ENCODE measurements around the gene VASP.
"Not testable (repeated sequence)": the region's sequence is repeated elsewhere in the genome, so short reads cannot be mapped to it uniquely, and the experiment has no call there.

The VASP gene

GRCh38 chr19:45508417-45508860 is 1.2 kb downstream of the VASP start:
- no peaks in the 10 kb centered on the region for H3K36me3 ChIP-seq (ENCODE audit: control insufficient read depth, insufficient read depth, low read length)
- no peaks in the 10 kb centered on the region for H3K27me3 ChIP-seq (ENCODE audit: control insufficient read depth, insufficient read depth, low read length)
- H3K9me3 ChIP-seq (ENCODE audit: control insufficient read depth, insufficient read depth, low read length) = no peaks in the 10 kb centered on the region
- peak overlapping the region; percentile 69; the same call in 1 of the 2 replicates for H3K4me3 ChIP-seq (ENCODE audit: low read length)
- peak overlapping the region; percentile 8 for H3K27ac ChIP-seq (ENCODE audit: low read length)
- no peak for DNase-seq (ENCODE audit: low read depth, low spot score)
- no CpG with 5 or more reads among the region's 26 CpGs for WGBS (ENCODE audit: insufficient coverage, insufficient read length)
- H3K4me1 ChIP-seq (ENCODE audit: control insufficient read depth, insufficient read depth, low read length) = peaks cover 3% of the 10 kb centered on the region; the same call in 1 of the 2 replicates

DNA sequence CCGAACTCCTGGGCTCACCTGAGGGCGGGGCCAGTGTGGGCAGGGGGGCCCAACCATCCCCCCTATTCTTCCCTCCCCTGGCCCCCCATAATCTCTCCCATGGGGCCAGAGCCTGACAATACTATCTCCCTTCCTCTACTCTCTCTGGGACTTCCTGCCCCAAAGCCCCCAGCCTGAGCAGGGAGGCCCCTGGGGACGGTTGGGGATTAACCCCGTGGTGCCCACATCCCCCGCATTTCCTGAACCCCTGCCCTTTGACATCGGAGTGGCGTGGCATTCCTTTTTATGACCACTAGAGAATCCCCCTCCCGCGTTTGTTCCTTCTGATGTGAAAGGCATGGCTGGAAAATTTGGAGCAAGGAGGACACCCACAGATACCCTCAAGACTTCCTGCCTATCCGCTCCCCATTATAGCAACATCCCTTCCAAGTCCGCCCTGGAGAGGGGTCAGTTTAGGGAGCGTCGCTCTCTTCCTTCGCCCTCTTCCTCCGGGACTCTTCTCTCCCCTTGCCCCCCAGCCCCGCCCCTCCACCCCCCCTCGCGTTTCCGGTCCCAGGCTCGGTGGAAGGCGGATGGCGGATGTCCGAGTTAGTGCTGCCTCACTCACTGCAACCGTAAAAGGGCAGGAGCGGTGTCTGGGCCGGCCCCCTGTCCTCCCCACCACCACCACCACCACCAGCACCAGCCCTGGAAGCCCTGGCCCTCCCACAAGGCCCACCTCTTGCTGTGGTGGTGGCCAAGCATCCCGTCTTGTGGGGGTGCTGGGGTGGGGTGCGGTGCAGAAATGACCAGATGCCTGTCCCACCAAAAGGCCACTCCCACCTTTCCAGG is 1.8 kb downstream of the VASP start:
- no peak for DNase-seq (ENCODE audit: low read depth, low spot score)
- H3K4me1 ChIP-seq (ENCODE audit: control insufficient read depth, insufficient read depth, low read length) = peaks cover 3% of the 10 kb centered on the region; the same call in 1 of the 2 replicates
- H3K27me3 ChIP-seq (ENCODE audit: control insufficient read depth, insufficient read depth, low read length) = no peaks in the 10 kb centered on the region
- no CpG with 5 or more reads among the region's 28 CpGs for WGBS (ENCODE audit: insufficient coverage, insufficient read length)
- no peaks in the 10 kb centered on the region for H3K36me3 ChIP-seq (ENCODE audit: control insufficient read depth, insufficient read depth, low read length)
- H3K9me3 ChIP-seq (ENCODE audit: control insufficient read depth, insufficient read depth, low read length) = no peaks in the 10 kb centered on the region
- peak overlapping the region; percentile 69; the same call in 1 of the 2 replicates for H3K4me3 ChIP-seq (ENCODE audit: low read length)
- H3K27ac ChIP-seq (ENCODE audit: low read length) = peak overlapping the region; percentile 8

DNA sequence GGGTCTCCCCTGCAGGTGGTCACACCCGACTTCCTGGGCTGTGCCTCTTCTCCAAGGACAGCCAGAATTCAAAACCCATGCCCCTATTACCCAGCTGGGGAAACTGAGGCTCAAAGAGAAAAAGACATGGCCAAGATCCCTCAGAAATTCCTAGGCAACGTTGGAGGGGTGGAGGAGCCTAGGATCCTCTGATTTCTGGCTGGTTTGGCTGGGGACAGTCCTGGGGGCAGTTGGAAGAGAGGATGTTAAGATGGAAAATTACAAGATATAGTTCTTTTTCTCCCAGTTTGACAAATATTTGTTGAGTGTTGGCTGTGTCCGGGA is 2.4 kb downstream of the VASP start:
- WGBS (ENCODE audit: insufficient coverage, insufficient read length) = no CpG with 5 or more reads among the region's 3 CpGs
- H3K9me3 ChIP-seq (ENCODE audit: control insufficient read depth, insufficient read depth, low read length) = no peaks in the 10 kb centered on the region
- no peak for DNase-seq (ENCODE audit: low read depth, low spot score)
- H3K4me3 ChIP-seq (ENCODE audit: low read length) = peak overlapping the region; percentile 42; the same call in 1 of the 2 replicates
- H3K36me3 ChIP-seq (ENCODE audit: control insufficient read depth, insufficient read depth, low read length) = no peaks in the 10 kb centered on the region
- H3K27ac ChIP-seq (ENCODE audit: low read length) = no peak overlapping the region
- peaks cover 3% of the 10 kb centered on the region; the same call in 1 of the 2 replicates for H3K4me1 ChIP-seq (ENCODE audit: control insufficient read depth, insufficient read depth, low read length)
- no peaks in the 10 kb centered on the region for H3K27me3 ChIP-seq (ENCODE audit: control insufficient read depth, insufficient read depth, low read length)

DNA sequence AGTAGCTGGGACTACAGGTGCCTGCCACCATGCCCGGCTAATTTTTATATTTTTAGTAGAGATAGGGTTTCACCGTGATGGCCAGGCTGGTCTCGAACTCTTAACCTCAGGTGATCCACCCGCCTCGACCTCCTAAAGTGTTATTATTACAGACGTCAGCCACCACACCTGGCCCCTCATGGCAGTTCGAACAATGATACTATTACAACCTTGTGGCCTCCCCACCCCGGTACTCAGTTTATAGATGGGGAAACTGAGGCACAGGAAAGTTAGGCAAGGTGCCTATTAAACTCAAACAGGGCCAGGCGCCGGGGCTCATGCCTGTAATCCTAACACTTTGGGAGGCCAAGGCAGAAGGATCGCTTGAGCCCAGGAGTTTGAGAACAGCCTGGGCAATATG is 3.1 kb downstream of the VASP start:
- not testable (repeated sequence) for H3K4me3 ChIP-seq (ENCODE audit: low read length); H3K4me1 ChIP-seq (ENCODE audit: control insufficient read depth, insufficient read depth, low read length); DNase-seq (ENCODE audit: low read depth, low spot score); H3K9me3 ChIP-seq (ENCODE audit: control insufficient read depth, insufficient read depth, low read length); H3K27ac ChIP-seq (ENCODE audit: low read length); H3K27me3 ChIP-seq (ENCODE audit: control insufficient read depth, insufficient read depth, low read length); H3K36me3 ChIP-seq (ENCODE audit: control insufficient read depth, insufficient read depth, low read length)
- WGBS (ENCODE audit: insufficient coverage, insufficient read length) = no CpG with 5 or more reads among the region's 11 CpGs

DNA sequence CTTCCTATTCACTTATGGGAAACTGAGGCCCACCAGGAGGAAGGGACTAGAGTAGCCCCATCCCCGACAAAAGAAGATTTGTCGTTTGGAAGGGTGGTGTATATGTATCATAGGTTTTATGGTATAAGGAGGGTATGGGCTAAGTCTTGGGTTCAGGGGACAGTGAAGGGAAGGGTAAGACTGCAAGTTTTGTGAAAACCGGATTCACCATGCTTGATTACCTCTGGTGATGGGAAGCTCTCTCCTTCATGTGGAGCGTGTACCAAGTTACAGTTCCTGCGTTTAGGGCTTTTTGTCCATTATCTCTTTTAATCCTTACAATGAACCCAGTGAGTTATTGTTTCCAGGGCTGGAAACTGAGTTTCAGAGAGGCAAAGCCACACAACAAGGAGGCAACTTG is 3.8 kb downstream of the VASP start:
- Histone ChIP-seq H3K27me3 (ENCODE audit: control insufficient read depth, insufficient read depth, low read length) (no peaks in the 10 kb centered on the region), H3K4me1 (ENCODE audit: control insufficient read depth, insufficient read depth, low read length) (peaks cover 2% of the 10 kb centered on the region), H3K4me3 (ENCODE audit: low read length) (no peak overlapping the region), H3K9me3 (ENCODE audit: control insufficient read depth, insufficient read depth, low read length) (no peaks in the 10 kb centered on the region), H3K27ac (ENCODE audit: low read length) (no peak overlapping the region), H3K36me3 (ENCODE audit: control insufficient read depth, insufficient read depth, low read length) (no peaks in the 10 kb centered on the region; the same call in 1 of the 2 replicates)
- WGBS (ENCODE audit: insufficient coverage, insufficient read length) = 100% methylated on average over 1 of the region's 5 CpGs
- no peak for DNase-seq (ENCODE audit: low read depth, low spot score)

GRCh38 chr19:45512881-45513483 is 5.7 kb downstream of the VASP start:
- Histone ChIP-seq H3K4me3 (ENCODE audit: low read length) (no peak overlapping the region), H3K27me3 (ENCODE audit: control insufficient read depth, insufficient read depth, low read length) (no peaks in the 10 kb centered on the region), H3K4me1 (ENCODE audit: control insufficient read depth, insufficient read depth, low read length) (no peaks in the 10 kb centered on the region; the same call in 1 of the 2 replicates), H3K27ac (ENCODE audit: low read length) (no peak overlapping the region), H3K9me3 (ENCODE audit: control insufficient read depth, insufficient read depth, low read length) (no peaks in the 10 kb centered on the region), H3K36me3 (ENCODE audit: control insufficient read depth, insufficient read depth, low read length) (peaks cover 6% of the 10 kb centered on the region)
- DNase-seq (ENCODE audit: low read depth, low spot score) = no peak
- no CpG with 5 or more reads among the region's 6 CpGs for WGBS (ENCODE audit: insufficient coverage, insufficient read length)

- WGBS (ENCODE audit: insufficient coverage, insufficient read length) = no CpG with 5 or more reads among the region's 13 CpGs
These were observed 7.2 kb downstream of the VASP start for GRCh38 chr19:45514376-45515051.

GRCh38 chr19:45515081-45515624 is 7.9 kb downstream of the VASP start:
- Histone ChIP-seq H3K27ac (ENCODE audit: low read length) (no peak overlapping the region), H3K27me3 (ENCODE audit: control insufficient read depth, insufficient read depth, low read length) (no peaks in the 10 kb centered on the region), H3K36me3 (ENCODE audit: control insufficient read depth, insufficient read depth, low read length) (peaks cover 14% of the 10 kb centered on the region), H3K4me3 (ENCODE audit: low read length) (no peak overlapping the region), H3K9me3 (ENCODE audit: control insufficient read depth, insufficient read depth, low read length) (no peaks in the 10 kb centered on the region), H3K4me1 (ENCODE audit: control insufficient read depth, insufficient read depth, low read length) (no peaks in the 10 kb centered on the region; the same call in 1 of the 2 replicates)
- DNase-seq (ENCODE audit: low read depth, low spot score) = no peak
- no CpG with 5 or more reads among the region's 10 CpGs for WGBS (ENCODE audit: insufficient coverage, insufficient read length)

More at GRCh38 chr19:45514376-45515051, 7.2 kb downstream of the VASP start:
- Histone ChIP-seq H3K4me1 (ENCODE audit: control insufficient read depth, insufficient read depth, low read length) (no peaks in the 10 kb centered on the region; the same call in 1 of the 2 replicates), H3K27ac (ENCODE audit: low read length) (no peak overlapping the region), H3K4me3 (ENCODE audit: low read length) (no peak overlapping the region), H3K36me3 (ENCODE audit: control insufficient read depth, insufficient read depth, low read length) (peaks cover 11% of the 10 kb centered on the region), H3K27me3 (ENCODE audit: control insufficient read depth, insufficient read depth, low read length) (no peaks in the 10 kb centered on the region), H3K9me3 (ENCODE audit: control insufficient read depth, insufficient read depth, low read length) (no peaks in the 10 kb centered on the region)
- DNase-seq (ENCODE audit: low read depth, low spot score) = no peak

- H3K27me3 ChIP-seq (ENCODE audit: control insufficient read depth, insufficient read depth, low read length) = no peaks in the 10 kb centered on the region
- H3K27ac ChIP-seq (ENCODE audit: low read length) = no peak overlapping the region
- DNase-seq (ENCODE audit: low read depth, low spot score) = no peak
- WGBS (ENCODE audit: insufficient coverage, insufficient read length) = no CpG with 5 or more reads among the region's 9 CpGs
- H3K36me3 ChIP-seq (ENCODE audit: control insufficient read depth, insufficient read depth, low read length) = peaks cover 18% of the 10 kb centered on the region
- no peak overlapping the region for H3K4me3 ChIP-seq (ENCODE audit: low read length)
- no peaks in the 10 kb centered on the region; the same call in 1 of the 2 replicates for H3K4me1 ChIP-seq (ENCODE audit: control insufficient read depth, insufficient read depth, low read length)
- H3K9me3 ChIP-seq (ENCODE audit: control insufficient read depth, insufficient read depth, low read length) = no peaks in the 10 kb centered on the region
These were observed 8.6 kb downstream of the VASP start for GRCh38 chr19:45515807-45516401.

- no CpG with 5 or more reads among the region's 7 CpGs for WGBS (ENCODE audit: insufficient coverage, insufficient read length)
- H3K4me1 ChIP-seq (ENCODE audit: control insufficient read depth, insufficient read depth, low read length) = no peaks in the 10 kb centered on the region; the same call in 1 of the 2 replicates
- no peak for DNase-seq (ENCODE audit: low read depth, low spot score)
These were observed 10.0 kb downstream of the VASP start for GRCh38 chr19:45517238-45517637.

More at GRCh38 chr19:45517238-45517637, 10.0 kb downstream of the VASP start:
- Histone ChIP-seq H3K9me3 (ENCODE audit: control insufficient read depth, insufficient read depth, low read length) (no peaks in the 10 kb centered on the region), H3K4me3 (ENCODE audit: low read length) (no peak overlapping the region), H3K27ac (ENCODE audit: low read length) (no peak overlapping the region), H3K36me3 (ENCODE audit: control insufficient read depth, insufficient read depth, low read length) (peaks cover 22% of the 10 kb centered on the region), H3K27me3 (ENCODE audit: control insufficient read depth, insufficient read depth, low read length) (no peaks in the 10 kb centered on the region)
